ENCODE measurements around the gene ZNF217. TPM values are rescaled to one million over a fixed set of nuclear protein-coding genes. Genes with fewer than 3 reads are reported as not detected.
"Not testable (repeated sequence)": the region's sequence is repeated elsewhere in the genome, so short reads cannot be mapped to it uniquely, and the experiment has no call there.

The ZNF217 gene
- total RNA-seq, 2 experiments from 2014 or later = 51.3 to 51.8 TPM

GRCh38 chr20:53527196-53527595 is 66.4 kb downstream of the ZNF217 start:
- ChIA-PET CTCF (no interaction called here), POLR2A (no interaction called here)
- DNase-seq = no peak
- no peak for ATAC-seq
- Mint-ChIP-seq H3K9me3 (peaks cover 1% of the 10 kb centered on the region), H3K27ac (no peak overlapping the region), H3K27me3 (no peaks in the 10 kb centered on the region), H3K4me3 (no peak overlapping the region), H3K4me1 (ENCODE audit: low read depth) (no peaks in the 10 kb centered on the region), H3K36me3 (ENCODE audit: low read depth) (no peaks in the 10 kb centered on the region)
- no peak for TF ChIP-seq CTCF (IDR thresholded peaks at IDR 0.05)
- intact Hi-C loops (cut with micrococcal nuclease) = no loop called here

- no peaks in the 10 kb centered on the region for H3K4me1 Mint-ChIP-seq (ENCODE audit: low read depth)
- POLR2A ChIA-PET = no interaction called here
- H3K27me3 Mint-ChIP-seq = no peaks in the 10 kb centered on the region
- no peaks in the 10 kb centered on the region for H3K36me3 Mint-ChIP-seq (ENCODE audit: low read depth)
- intact Hi-C loops (cut with micrococcal nuclease) = no loop called here
- H3K27ac Mint-ChIP-seq = no peak overlapping the region
- DNase-seq (no peak), ATAC-seq (no peak)
- no peaks in the 10 kb centered on the region for H3K9me3 Mint-ChIP-seq
- H3K4me3 Mint-ChIP-seq = no peak overlapping the region
- CTCF ChIA-PET = no interaction called here
- TF ChIP-seq CTCF (IDR thresholded peaks at IDR 0.05) = no peak
Observed at GRCh38 chr20:53524589-53525312, 68.9 kb downstream of the ZNF217 start.

GRCh38 chr20:53523615-53524014 is 70.0 kb downstream of the ZNF217 start:
- intact Hi-C loops (cut with micrococcal nuclease); CTCF ChIA-PET; ATAC-seq; H3K4me1 Mint-ChIP-seq (ENCODE audit: low read depth); H3K27ac Mint-ChIP-seq; DNase-seq; H3K36me3 Mint-ChIP-seq (ENCODE audit: low read depth); H3K4me3 Mint-ChIP-seq; H3K27me3 Mint-ChIP-seq; H3K9me3 Mint-ChIP-seq: not testable (repeated sequence)
- POLR2A ChIA-PET = interaction anchor here (0.6 kb wide), 1 partner anchor 1520 kb away, joined by 3 read pairs; no protein-coding TSS in a partner anchor

- Mint-ChIP-seq H3K4me1 (ENCODE audit: low read depth) (no peaks in the 10 kb centered on the region), H3K27ac (no peak overlapping the region), H3K4me3 (no peak overlapping the region), H3K27me3 (no peaks in the 10 kb centered on the region), H3K36me3 (ENCODE audit: low read depth) (no peaks in the 10 kb centered on the region), H3K9me3 (no peaks in the 10 kb centered on the region)
- ATAC-seq (no peak), DNase-seq (no peak)
- ChIA-PET CTCF (no interaction called here), POLR2A (no interaction called here)
- no peak for TF ChIP-seq CTCF (IDR thresholded peaks at IDR 0.05)
- intact Hi-C loops (cut with micrococcal nuclease) = no loop called here
Observed at GRCh38 chr20:53522696-53523095, 70.9 kb downstream of the ZNF217 start.

GRCh38 chr20:53522026-53522425 is 71.6 kb downstream of the ZNF217 start:
- Mint-ChIP-seq H3K4me3 (no peak overlapping the region), H3K27me3 (no peaks in the 10 kb centered on the region), H3K36me3 (ENCODE audit: low read depth) (no peaks in the 10 kb centered on the region), H3K27ac (no peak overlapping the region), H3K4me1 (ENCODE audit: low read depth) (no peaks in the 10 kb centered on the region), H3K9me3 (no peaks in the 10 kb centered on the region)
- intact Hi-C loops (cut with micrococcal nuclease) = no loop called here
- POLR2A ChIA-PET = no interaction called here
- DNase-seq = no peak
- ATAC-seq = no peak
- TF ChIP-seq CTCF (IDR thresholded peaks at IDR 0.05) = no peak
- CTCF ChIA-PET = no interaction called here

- ATAC-seq; H3K4me1 Mint-ChIP-seq (ENCODE audit: low read depth); H3K9me3 Mint-ChIP-seq; DNase-seq; H3K4me3 Mint-ChIP-seq; H3K36me3 Mint-ChIP-seq (ENCODE audit: low read depth); H3K27me3 Mint-ChIP-seq; H3K27ac Mint-ChIP-seq; intact Hi-C loops (cut with micrococcal nuclease); CTCF ChIA-PET; POLR2A ChIA-PET: not testable (repeated sequence)
Observed at GRCh38 chr20:53521421-53521820, 72.2 kb downstream of the ZNF217 start.

Measured in activated CD8-positive, alpha-beta T cell treated with anti-CD3 and anti-CD28 coated beads for 36 hours (primary cell).